Spleen (tissue), 11 donors: ENCODE measurements around the gene CNOT6. TPM values are rescaled to one million over a fixed set of nuclear protein-coding genes. Genes with fewer than 3 reads are reported as not detected.

Experiments
- DNase-seq: peaks from one replicate; pipeline ENCODE4 v3.0.0-alpha.2; 2020
- H3K27ac ChIP-seq, 8 donors: fragments of 200-600 bp; sonication (generic) in 7 of 8; 1 replicate in 4 of 8; 2 replicates in 4 of 8; pipeline versions ENCODE4 v1.5.0 to v1.8.0; 2016 to 2021; ENCODE audit warnings: inconsistent platforms in 4 of 8, mild to moderate bottlenecking in 4 of 8, moderate library complexity in 1 of 8
- H3K27me3 ChIP-seq, 7 donors: fragments of 200-600 bp; sonication (generic) in 6 of 7; replicated peaks in 1 of 7; 1 replicate in 4 of 7; 2 replicates in 3 of 7; pipeline versions ENCODE4 v1.5.0 to v1.8.0; 2016 to 2021; ENCODE audit warnings: inconsistent platforms in 3 of 7, mild to moderate bottlenecking in 1 of 7
- H3K36me3 ChIP-seq, 6 donors: fragments of 200-600 bp; sonication (generic) in 5 of 6; 1 replicate in 4 of 6; 2 replicates in 2 of 6; pipeline versions ENCODE4 v1.5.0 to v1.8.0; 2016 to 2021; ENCODE audit warnings: inconsistent platforms in 2 of 6
- H3K4me1 ChIP-seq, 6 donors: fragments of 200-600 bp; sonication (generic) in 5 of 6; 1 replicate in 3 of 6; 2 replicates in 3 of 6; pipeline versions ENCODE4 v1.5.0 to v1.8.0; 2016 to 2021; ENCODE audit warnings: inconsistent platforms in 3 of 6
- H3K4me3 ChIP-seq, 8 donors: fragments of 200-600 bp; sonication (generic) in 7 of 8; 1 replicate in 4 of 8; 2 replicates in 4 of 8; pipeline versions ENCODE4 v1.5.0 to v1.8.0; 2016 to 2021; ENCODE audit warnings: inconsistent platforms in 4 of 8, mild to moderate bottlenecking in 4 of 8, moderate library complexity in 2 of 8
- H3K9me3 ChIP-seq, 8 donors: fragments of 200-600 bp; sonication (generic) in 7 of 8; 1 replicate in 4 of 8; 2 replicates in 4 of 8; pipeline versions ENCODE4 v1.5.0 to v1.8.0; 2016 to 2021; ENCODE audit warnings: inconsistent platforms in 4 of 8
- CTCF ChIP-seq, 11 experiments: fragments of 200-600 bp in 7 of 11; fragments of 450-650 bp in 4 of 11; sonication (generic) in 4 of 11; IDR thresholded peaks in 8 of 11; conservative IDR thresholded peaks in 3 of 11; 1 replicate in 7 of 11; 2 replicates in 4 of 11; pipeline versions ENCODE4 v1.4.0 to v1.8.0; 2016 to 2021; ENCODE audit warnings: antibody characterized with exemption in 11 of 11, inconsistent platforms in 4 of 11, mild to moderate bottlenecking in 1 of 11
- POLR2A ChIP-seq, 3 donors: fragments of 450-650 bp; IDR thresholded peaks; one replicate each; pipeline ENCODE4 v1.5.1; 2017; ENCODE audit warnings: antibody characterized with exemption in 3 of 3, mild to moderate bottlenecking in 1 of 3
- POLR2AphosphoS5 ChIP-seq, 3 donors: sonication (generic); formaldehyde crosslinking; IDR thresholded peaks; one replicate each; pipeline ENCODE4 v1.5.1; 2017; ENCODE audit warnings: antibody characterized with exemption in 3 of 3
- WGBS, 5 donors: extraction: QIAGEN DNeasy Blood & Tissue Kit in 3 of 5; methylation state at CpG; one replicate each; pipeline versions ENCODE4 v1.1.5 to v1.1.7; 2013 to 2018; 5-methylcytosine and 5-hydroxymethylcytosine counted together
- intact Hi-C: fragments of 100-400 bp; cut with DNase I; formaldehyde crosslinking; loops from one replicate; pipeline ENCODE4 v1.15.0; 2023; ENCODE audit warnings: low total_unique reads
- polyA plus RNA-seq, 3 donors: library from polyadenylated mRNA; stranded (reverse); fragments of 200-250 nt; gene quantifications; one replicate each; pipeline ENCODE4 v1.2.1, GENCODE V29; 2013
- total RNA-seq, 7 donors: library from RNA; depleted of rRNA in 3 of 7; stranded (reverse); fragments of >200 nt in 3 of 7; fragmentation: NEBNext Ultra II Directional in 4 of 7; extraction: Animal tissue kit (Norgen Biotek cat#: 25700) in 4 of 7; gene quantifications; one replicate each; pipeline versions ENCODE4 v1.1.0 to v1.2.1, GENCODE V29; 2016 to 2021
- donor health status: healthy with polysubstance abuse.
- donor health status: DM: no; HTN: no; CAD: no; lungs with moderate emphysema.
- donor health status: DM: no; HTN: no; CAD: no.
- donor health status: Bipolar disorder and iron deficiency.
- donor health status: healthy.
- donor health status: DM: no; HTN: no; CAD: no.
- donor health status: DM: yes; HTN: yes; CAD: no.

CNOT6 gene
- total and polyA plus RNA-seq, 10 donors, result 5.5 to 26.5 (median 21.6) TPM

- 78 to 91% (median 86%) methylated on average over 6 of the region's 6 CpGs for WGBS, 5 donors
- TF ChIP-seq CTCF (IDR thresholded peaks at IDR 0.05 in 8 of 11, conservative IDR thresholded peaks at IDR 0.05 in 3 of 11) (no peak), POLR2A (IDR thresholded peaks at IDR 0.05) (no peak), POLR2AphosphoS5 (IDR thresholded peaks at IDR 0.05) (no peak)
These were observed 46.0 kb downstream of the CNOT6 start for GRCh38 chr5:180540050-180540694.

GRCh38 chr5:180541710-180542109, 47.5 kb downstream of the CNOT6 start:
- TF ChIP-seq CTCF (IDR thresholded peaks at IDR 0.05 in 8 of 11, conservative IDR thresholded peaks at IDR 0.05 in 3 of 11) (no peak), POLR2AphosphoS5 (IDR thresholded peaks at IDR 0.05) (no peak), POLR2A (IDR thresholded peaks at IDR 0.05) (no peak)
- no peak overlapping the region for H3K27ac ChIP-seq
- intact Hi-C loops, result no loop called here
- H3K36me3 ChIP-seq, result peaks cover 0 to 48% (median 13%) of the 10 kb centered on the region in 6 donors
- DNase-seq, result no peak
- H3K27me3 ChIP-seq, result no peaks in the 10 kb centered on the region
- H3K9me3 ChIP-seq, result no peaks in the 10 kb centered on the region
- no peaks in the 10 kb centered on the region for H3K4me1 ChIP-seq
- H3K4me3 ChIP-seq, result no peak overlapping the region
- WGBS, 5 donors, result 84 to 94% (median 91%) methylated on average over 9 of the region's 9 CpGs

More at GRCh38 chr5:180540050-180540694, 46.0 kb downstream of the CNOT6 start:
- Histone ChIP-seq H3K9me3 (no peaks in the 10 kb centered on the region), H3K4me3 (no peak overlapping the region), H3K27ac (no peak overlapping the region), H3K36me3 (peaks cover 0 to 58% (median 13%) of the 10 kb centered on the region in 6 donors), H3K27me3 (no peaks in the 10 kb centered on the region), H3K4me1 (no peaks in the 10 kb centered on the region)
- intact Hi-C loops, result no loop called here
- no peak for DNase-seq

- TF ChIP-seq CTCF (IDR thresholded peaks at IDR 0.05 in 8 of 11, conservative IDR thresholded peaks at IDR 0.05 in 3 of 11) (no peak), POLR2AphosphoS5 (IDR thresholded peaks at IDR 0.05) (no peak), POLR2A (IDR thresholded peaks at IDR 0.05) (no peak)
- DNase-seq, result no peak
- H3K9me3 ChIP-seq, result no peaks in the 10 kb centered on the region
- peaks cover 0 to 4% (median 0%) of the 10 kb centered on the region in 6 donors for H3K4me1 ChIP-seq
- H3K36me3 ChIP-seq, result peaks cover 0 to 70% (median 19%) of the 10 kb centered on the region in 6 donors
- H3K27me3 ChIP-seq, result no peaks in the 10 kb centered on the region
- H3K4me3 ChIP-seq, result no peak overlapping the region
- WGBS, 5 donors, result 92 to 98% (median 96%) methylated on average over 3 of the region's 3 CpGs
- H3K27ac ChIP-seq, result no peak overlapping the region
- intact Hi-C loops, result no loop called here
These were observed 51.1 kb downstream of the CNOT6 start for GRCh38 chr5:180545248-180545647.

- WGBS, 5 donors, result 45 to 66% (median 56%) methylated on average over 3 of the region's 3 CpGs
- H3K4me3 ChIP-seq, result no peak overlapping the region
- TF ChIP-seq POLR2A (IDR thresholded peaks at IDR 0.05) (no peak), CTCF (IDR thresholded peaks at IDR 0.05 in 8 of 11, conservative IDR thresholded peaks at IDR 0.05 in 3 of 11) (no peak), POLR2AphosphoS5 (IDR thresholded peaks at IDR 0.05) (no peak)
- H3K27ac ChIP-seq, result no peak overlapping the region
- intact Hi-C loops, result no loop called here
- peaks cover 0 to 4% (median 0%) of the 10 kb centered on the region in 6 donors for H3K4me1 ChIP-seq
- H3K9me3 ChIP-seq, result no peaks in the 10 kb centered on the region
- no peaks in the 10 kb centered on the region for H3K27me3 ChIP-seq
- peaks cover 0 to 76% (median 27%) of the 10 kb centered on the region in 6 donors for H3K36me3 ChIP-seq
- no peak for DNase-seq
These were observed 54.4 kb downstream of the CNOT6 start for GRCh38 chr5:180548563-180548962.
